ENCODE results near the gene MADD.

- TF ChIP-seq CTCF (IDR thresholded peaks at IDR 0.05; ENCODE audit: extremely low read depth in 1 of 2, insufficient read depth in 1 of 2, low read depth in 1 of 2, low read length in 2 of 2) (no peak), JUN (IDR thresholded peaks at IDR 0.05; ENCODE audit: borderline replicate concordance, insufficient read depth, insufficient read length, low read depth) (no peak), POLR2A (IDR thresholded peaks at IDR 0.05; ENCODE audit: low read depth, low read length) (no peak), EZH2 (IDR thresholded peaks at IDR 0.05; ENCODE audit: borderline replicate concordance, low read depth, low read length, severe bottlenecking) (no peak), POLR2AphosphoS5 (IDR thresholded peaks at IDR 0.05; ENCODE audit: insufficient read depth, low read depth, low read length) (no peak), FOS (IDR thresholded peaks at IDR 0.05; ENCODE audit: borderline replicate concordance, insufficient read depth, low read length) (no peak), MAX (IDR thresholded peaks at IDR 0.05; ENCODE audit: insufficient read depth, insufficient read length) (no peak), MYC (IDR thresholded peaks at IDR 0.05; ENCODE audit: low read depth, low read length) (no peak), GATA2 (IDR thresholded peaks at IDR 0.05; ENCODE audit: insufficient read depth, insufficient read length, low read depth, low read length) (no peak)
Measured at GRCh38 chr11:47333526-47333845, 63.6 kb downstream of the MADD start.

All from endothelial cell of umbilical vein (primary cell).